BLaER1 (cell line): ENCODE measurements around the gene MTPN.

ENCODE experiments used
- H3K27ac ChIP-seq: shearing (Covaris generic); formaldehyde crosslinking; 2 replicates; pipeline ENCODE4 v1.8.1; 2022
- H3K27me3 ChIP-seq: shearing (Covaris generic); formaldehyde crosslinking; 2 replicates; pipeline ENCODE4 v1.8.1; 2022
- H3K36me3 ChIP-seq: shearing (Covaris generic); formaldehyde crosslinking; 2 replicates; pipeline ENCODE4 v1.8.1; 2022
- H3K4me1 ChIP-seq: shearing (Covaris generic); formaldehyde crosslinking; 2 replicates; pipeline ENCODE4 v1.8.1; 2022
- H3K4me2 ChIP-seq: shearing (Covaris generic); formaldehyde crosslinking; 2 replicates; pipeline ENCODE4 v1.8.1; 2022
- H3K4me3 ChIP-seq: shearing (Covaris generic); formaldehyde crosslinking; 2 replicates; pipeline ENCODE4 v1.8.1; 2022
- H3K9ac ChIP-seq: shearing (Covaris generic); formaldehyde crosslinking; 2 replicates; pipeline ENCODE4 v1.8.1; 2022
- H3K9me3 ChIP-seq: shearing (Covaris generic); formaldehyde crosslinking; 2 replicates; pipeline ENCODE4 v1.8.1; 2022
- H4K20me1 ChIP-seq: shearing (Covaris generic); formaldehyde crosslinking; 2 replicates; pipeline ENCODE4 v1.8.1; 2022
- Cebpa-rat ChIP-seq: shearing (Covaris generic); IDR thresholded peaks from 2 replicates; pipeline ENCODE4 v1.8.1; 2022

Gene MTPN

DNA sequence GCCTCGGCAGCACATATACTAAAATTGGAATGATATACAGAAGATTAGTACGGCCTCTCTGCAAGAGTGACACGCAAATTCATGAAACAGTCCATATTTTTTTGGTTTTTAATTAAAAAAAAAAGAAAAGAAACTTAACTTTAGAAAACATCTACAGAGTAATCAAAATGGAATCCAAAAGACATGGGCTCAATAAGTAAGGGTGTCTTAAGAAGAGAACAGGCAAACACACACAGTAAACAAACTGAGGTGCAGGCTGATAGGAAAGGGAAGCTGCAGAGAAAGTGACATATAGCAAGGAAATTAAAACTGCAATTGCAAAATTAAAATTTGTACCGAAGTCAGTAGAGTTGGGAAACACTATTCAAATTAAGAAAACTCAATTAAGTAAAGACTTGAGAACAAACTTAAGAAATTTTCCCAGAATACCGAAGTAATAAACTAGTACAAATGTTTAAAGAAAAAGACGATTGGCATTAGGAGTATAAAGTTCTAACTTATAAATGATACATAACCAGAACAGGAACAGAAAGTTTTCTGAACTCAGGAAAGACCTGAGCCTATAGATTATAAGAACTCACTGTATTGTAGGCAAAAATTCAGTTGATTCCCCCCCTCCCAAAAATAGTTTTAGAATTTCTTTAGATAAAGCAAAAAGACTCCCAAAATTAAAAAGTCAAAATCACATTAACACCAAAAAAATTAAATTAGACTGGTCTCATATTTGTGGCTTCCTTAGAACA, 16.3 kb downstream of the MTPN start:
- H3K4me1 ChIP-seq = peaks cover 4% of the 10 kb centered on the region
- no peak overlapping the region for H3K27ac ChIP-seq
- peaks cover 40% of the 10 kb centered on the region for H3K36me3 ChIP-seq
- H3K9me3 ChIP-seq = 0 out of 2 replicates have a peak, but pooled peaks cover 3% of the 10 kb centered on the region
- peaks cover 100% of the 10 kb centered on the region for H4K20me1 ChIP-seq
- H3K4me2 ChIP-seq = no peak overlapping the region
- no peak overlapping the region for H3K9ac ChIP-seq
- TF ChIP-seq Cebpa-rat = no peak
- no peak overlapping the region for H3K4me3 ChIP-seq
- no peaks in the 10 kb centered on the region for H3K27me3 ChIP-seq

DNA sequence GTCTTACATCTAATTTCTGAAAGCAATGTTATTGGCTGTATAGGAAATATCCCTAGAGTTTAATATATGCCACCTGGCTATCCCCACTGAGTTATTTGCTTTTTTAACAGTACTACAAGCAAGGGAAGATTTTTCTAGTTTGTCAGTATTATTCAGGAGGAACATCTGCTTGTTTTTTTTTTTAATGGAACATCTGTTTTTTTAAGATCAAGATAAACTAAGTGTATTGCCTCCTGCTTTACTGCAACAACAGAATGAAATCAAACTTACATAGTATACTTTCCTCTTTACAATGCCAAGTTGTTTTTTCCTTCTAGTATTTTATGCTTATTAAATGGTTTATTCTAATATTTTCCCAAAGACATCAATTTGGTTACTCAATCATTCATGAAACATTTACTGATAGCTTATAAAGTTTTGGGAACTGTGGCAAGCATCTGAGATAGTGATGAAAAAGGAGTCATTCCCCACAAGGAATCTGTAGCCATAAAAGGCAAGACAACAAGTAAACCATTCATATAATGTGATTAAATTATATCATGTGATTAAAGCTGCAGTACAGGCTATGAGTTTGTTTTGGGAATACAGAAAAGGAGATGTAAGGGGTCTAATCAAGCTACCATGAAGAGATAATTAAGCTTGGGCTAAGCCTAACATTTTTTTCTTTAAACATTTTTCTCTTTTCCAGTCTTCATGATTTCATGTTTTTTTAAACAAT, 17.4 kb downstream of the MTPN start:
- H3K27me3 ChIP-seq = no peaks in the 10 kb centered on the region
- H3K4me3 ChIP-seq = no peak overlapping the region
- H4K20me1 ChIP-seq = peaks cover 100% of the 10 kb centered on the region
- H3K9ac ChIP-seq = no peak overlapping the region
- no peak for TF ChIP-seq Cebpa-rat
- 0 out of 2 replicates have a peak, but pooled peaks cover 3% of the 10 kb centered on the region for H3K9me3 ChIP-seq
- H3K4me2 ChIP-seq = no peak overlapping the region
- peaks cover 47% of the 10 kb centered on the region for H3K36me3 ChIP-seq
- H3K4me1 ChIP-seq = no peaks in the 10 kb centered on the region
- H3K27ac ChIP-seq = no peak overlapping the region

DNA sequence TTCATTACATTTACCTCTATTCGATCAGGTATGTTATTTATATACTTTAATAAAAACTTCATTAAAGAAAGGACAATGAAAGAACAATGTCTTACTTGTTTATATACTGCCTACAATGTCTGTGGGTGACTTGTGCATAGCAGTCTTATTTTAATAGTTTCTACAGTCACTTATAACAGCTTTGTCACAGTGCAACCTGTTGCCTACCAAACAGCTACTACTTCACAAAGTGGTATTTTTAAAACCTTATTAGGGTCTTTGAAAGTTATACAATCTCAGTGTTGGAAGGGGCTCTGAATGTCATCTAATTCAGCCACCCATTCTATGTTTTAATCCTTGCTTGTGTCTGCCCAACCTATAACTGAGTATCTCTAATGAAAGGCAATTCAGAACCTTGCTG, 19.0 kb downstream of the MTPN start:
- H3K36me3 ChIP-seq = peaks cover 52% of the 10 kb centered on the region
- no peak for TF ChIP-seq Cebpa-rat
- H4K20me1 ChIP-seq = peaks cover 98% of the 10 kb centered on the region
- 0 out of 2 replicates have a peak, but pooled peaks cover 3% of the 10 kb centered on the region for H3K9me3 ChIP-seq
- H3K9ac ChIP-seq = no peak overlapping the region
- H3K27ac ChIP-seq = no peak overlapping the region
- H3K4me1 ChIP-seq = peaks cover 4% of the 10 kb centered on the region; the same call in 1 of the 2 replicates
- H3K4me3 ChIP-seq = no peak overlapping the region
- no peaks in the 10 kb centered on the region for H3K27me3 ChIP-seq
- no peak overlapping the region for H3K4me2 ChIP-seq

DNA sequence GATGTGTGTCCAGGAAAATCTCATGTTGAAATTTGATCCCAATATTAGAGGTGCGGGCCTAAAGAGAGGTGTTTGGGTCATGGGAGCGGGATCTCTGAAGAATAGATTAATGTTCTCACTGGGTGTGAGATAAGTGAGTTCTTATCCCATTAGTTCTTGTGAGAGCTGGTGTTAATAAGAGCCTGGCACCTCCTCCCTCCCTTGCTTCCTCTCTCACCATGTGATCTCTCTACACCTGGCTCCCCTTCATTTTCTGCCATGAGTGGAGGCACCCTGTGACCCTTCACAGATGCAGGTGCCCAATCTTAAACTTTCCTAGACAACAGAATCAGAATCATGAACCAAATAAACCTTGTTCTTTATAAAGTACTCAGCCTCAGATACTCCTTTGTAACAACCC, 19.5 kb downstream of the MTPN start:
- H3K9ac ChIP-seq = no peak overlapping the region
- peaks cover 55% of the 10 kb centered on the region for H3K36me3 ChIP-seq
- no peaks in the 10 kb centered on the region for H3K27me3 ChIP-seq
- no peak overlapping the region for H3K4me2 ChIP-seq
- peaks cover 98% of the 10 kb centered on the region for H4K20me1 ChIP-seq
- H3K9me3 ChIP-seq = 0 out of 2 replicates have a peak, but pooled peaks cover 3% of the 10 kb centered on the region
- no peak overlapping the region for H3K4me3 ChIP-seq
- no peak for TF ChIP-seq Cebpa-rat
- peaks cover 9% of the 10 kb centered on the region for H3K4me1 ChIP-seq
- H3K27ac ChIP-seq = no peak overlapping the region

DNA sequence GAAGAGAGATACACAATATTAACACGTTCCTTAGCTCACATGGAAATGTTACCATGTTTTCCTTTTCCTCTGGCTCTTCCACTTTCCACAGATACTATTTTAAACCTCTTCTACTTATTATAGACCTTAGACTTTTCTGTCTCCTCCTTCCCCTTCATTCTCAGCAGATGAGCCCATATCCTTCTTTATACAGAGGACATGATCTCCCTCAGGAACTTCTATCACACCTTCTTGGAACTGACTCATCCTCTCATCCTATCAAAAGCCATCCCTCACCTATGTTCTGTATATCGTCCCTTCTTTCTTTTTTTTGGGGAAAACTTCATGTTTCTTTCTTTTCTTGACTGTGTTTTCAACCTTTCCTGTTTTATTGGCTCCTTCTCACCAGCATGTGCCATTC, 20.8 kb downstream of the MTPN start:
- peaks cover 68% of the 10 kb centered on the region for H3K36me3 ChIP-seq
- no peak overlapping the region for H3K4me3 ChIP-seq
- H3K27ac ChIP-seq = no peak overlapping the region
- no peaks in the 10 kb centered on the region for H3K27me3 ChIP-seq
- H3K9me3 ChIP-seq = 0 out of 2 replicates have a peak, but pooled peaks cover 3% of the 10 kb centered on the region
- H3K9ac ChIP-seq = no peak overlapping the region
- peaks cover 11% of the 10 kb centered on the region for H3K4me1 ChIP-seq
- no peak for TF ChIP-seq Cebpa-rat
- no peak overlapping the region for H3K4me2 ChIP-seq
- peaks cover 98% of the 10 kb centered on the region for H4K20me1 ChIP-seq

DNA sequence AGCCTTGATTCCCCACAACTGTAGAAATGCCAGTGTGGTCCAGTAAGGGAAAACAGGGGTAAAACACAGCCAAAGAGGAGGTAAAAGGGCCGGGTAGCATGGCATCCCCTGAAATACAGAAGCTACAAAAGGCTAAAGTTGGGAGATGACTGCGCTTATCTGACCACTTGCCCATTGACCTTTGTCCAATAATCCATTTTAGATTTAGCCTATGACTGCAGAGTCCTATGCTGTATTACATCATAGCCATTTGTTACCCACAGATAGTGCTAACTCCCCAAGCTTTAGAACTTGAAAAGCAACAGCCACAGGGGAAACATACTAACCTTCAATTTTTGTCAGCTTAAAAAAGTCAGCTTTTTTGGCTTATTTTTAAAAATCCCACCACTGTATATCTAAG, 26.2 kb downstream of the MTPN start:
- H3K4me1 ChIP-seq = peaks cover 18% of the 10 kb centered on the region
- H4K20me1 ChIP-seq = peaks cover 95% of the 10 kb centered on the region
- no peak overlapping the region for H3K4me3 ChIP-seq
- H3K9ac ChIP-seq = no peak overlapping the region
- no peak overlapping the region for H3K27ac ChIP-seq
- no peak overlapping the region for H3K4me2 ChIP-seq
- H3K36me3 ChIP-seq = peaks cover 78% of the 10 kb centered on the region
- no peak for TF ChIP-seq Cebpa-rat
- 0 out of 2 replicates have a peak, but pooled peaks cover 1% of the 10 kb centered on the region for H3K9me3 ChIP-seq
- no peaks in the 10 kb centered on the region for H3K27me3 ChIP-seq

DNA sequence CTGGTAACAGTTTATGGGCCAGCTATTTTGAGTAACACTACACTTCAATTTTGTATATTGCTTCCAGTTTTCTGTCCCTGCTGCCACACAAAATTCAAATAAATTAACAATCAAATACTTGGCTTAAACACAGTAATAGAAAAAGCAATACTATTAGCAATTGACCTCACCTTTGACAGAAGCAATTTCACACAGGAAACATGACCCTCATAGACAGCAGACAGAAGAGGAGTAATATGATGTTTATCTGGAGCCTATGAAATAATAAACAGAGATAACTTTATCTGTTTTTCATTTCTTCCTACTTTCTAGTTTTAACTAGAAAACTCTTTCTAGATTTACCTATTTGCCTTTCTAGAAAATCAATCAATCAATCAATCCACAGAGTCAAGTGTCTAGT, 26.7 kb downstream of the MTPN start:
- H3K36me3 ChIP-seq = peaks cover 77% of the 10 kb centered on the region
- no peaks in the 10 kb centered on the region for H3K9me3 ChIP-seq

DNA sequence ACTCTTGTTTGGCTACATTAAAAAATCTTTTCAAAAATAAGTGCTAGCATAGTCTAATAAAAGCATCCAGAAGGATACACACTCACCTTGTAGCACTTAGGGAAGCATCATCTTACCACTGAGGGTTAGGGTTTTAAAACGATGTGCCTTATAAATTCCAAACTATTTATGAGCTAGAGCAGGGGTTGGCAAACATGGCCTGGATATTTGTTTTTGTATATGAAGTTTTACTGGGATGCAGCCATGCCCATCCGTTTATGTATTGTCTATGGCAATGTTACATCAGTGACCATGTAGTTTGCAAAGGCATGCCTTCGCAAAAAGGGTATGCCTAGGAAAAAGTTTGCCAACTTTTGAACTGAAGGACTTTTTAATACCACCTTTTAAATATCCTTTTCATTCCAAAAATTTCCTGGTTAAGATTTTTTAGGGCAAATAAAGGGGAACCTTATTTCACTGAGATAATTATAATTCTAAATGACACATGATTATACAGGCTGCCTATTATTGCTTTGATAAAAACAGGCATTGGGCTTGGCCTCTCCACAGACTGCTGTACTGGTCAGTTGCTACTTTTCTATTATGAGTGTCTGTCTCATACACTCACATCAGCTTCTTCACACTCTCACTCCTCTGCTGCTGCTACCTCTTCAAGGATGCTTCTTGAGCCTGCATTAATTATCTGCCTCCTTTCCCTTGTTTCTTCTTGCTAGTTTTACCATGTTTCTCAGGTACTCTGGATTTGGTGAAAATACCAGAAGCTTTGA, 30.7 kb downstream of the MTPN start:
- Histone ChIP-seq H3K36me3 (peaks cover 73% of the 10 kb centered on the region), H3K27ac (no peak overlapping the region), H3K9me3 (no peaks in the 10 kb centered on the region), H3K4me1 (peaks cover 34% of the 10 kb centered on the region), H3K4me2 (no peak overlapping the region), H3K4me3 (no peak overlapping the region), H4K20me1 (peaks cover 79% of the 10 kb centered on the region), H3K27me3 (no peaks in the 10 kb centered on the region), H3K9ac (no peak overlapping the region)
- TF ChIP-seq Cebpa-rat = no peak

More for the DNA sequence above, 26.7 kb downstream of the MTPN start:
- H4K20me1 ChIP-seq = peaks cover 95% of the 10 kb centered on the region
- no peak for TF ChIP-seq Cebpa-rat
- H3K27ac ChIP-seq = no peak overlapping the region
- no peak overlapping the region for H3K9ac ChIP-seq
- H3K4me3 ChIP-seq = no peak overlapping the region
- peaks cover 18% of the 10 kb centered on the region for H3K4me1 ChIP-seq
- no peak overlapping the region for H3K4me2 ChIP-seq
- H3K27me3 ChIP-seq = no peaks in the 10 kb centered on the region

DNA sequence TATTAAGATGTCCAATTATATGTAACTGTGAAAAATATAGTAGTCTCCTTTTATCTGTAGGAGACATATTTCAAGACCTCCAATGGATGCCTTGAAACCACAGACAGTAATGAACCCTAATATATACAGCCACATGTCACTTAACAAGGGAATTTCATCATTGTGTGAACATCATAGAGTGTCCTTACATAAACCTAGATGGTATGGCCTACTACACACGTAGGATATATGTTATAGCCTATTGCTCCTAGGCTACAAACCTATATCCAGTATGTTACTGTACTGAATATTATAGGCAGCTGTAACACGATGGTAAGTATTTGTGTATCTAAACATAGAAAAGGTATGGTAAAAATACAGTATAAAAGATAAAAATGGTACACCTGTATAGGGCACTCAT, 32.4 kb downstream of the MTPN start:
- Histone ChIP-seq H4K20me1 (peaks cover 64% of the 10 kb centered on the region), H3K4me2 (no peak overlapping the region), H3K9ac (no peak overlapping the region), H3K4me3 (no peak overlapping the region), H3K4me1 (peaks cover 34% of the 10 kb centered on the region), H3K27me3 (no peaks in the 10 kb centered on the region), H3K36me3 (peaks cover 69% of the 10 kb centered on the region), H3K27ac (no peak overlapping the region), H3K9me3 (no peaks in the 10 kb centered on the region)
- TF ChIP-seq Cebpa-rat = no peak
